H9 (cell line): ENCODE data around the gene WDFY3. TPM values are rescaled to one million over a fixed set of nuclear protein-coding genes. Genes with fewer than 3 reads are reported as not detected.

ENCODE experiments used
- DNase-seq: peaks from one replicate; pipeline ENCODE4 v3.0.0-alpha.2; 2017
- H2AFZ ChIP-seq: one replicate; pipeline ENCODE4 v1.6.1; 2013; ENCODE audit warnings: mild to moderate bottlenecking, low read length, control low read depth, moderate library complexity
- H2AK5ac ChIP-seq: 2 replicates; pipeline ENCODE4 v1.6.1; 2013; ENCODE audit warnings: low read length, control low read depth, mixed read lengths; ENCODE audit not compliant: insufficient read length
- H2BK120ac ChIP-seq: one replicate; pipeline ENCODE4 v1.6.1; 2013; ENCODE audit warnings: low read depth, mild to moderate bottlenecking, low read length, control low read depth, inconsistent platforms; ENCODE audit not compliant: poor library complexity, severe bottlenecking
- H2BK12ac ChIP-seq: 2 replicates; pipeline ENCODE4 v1.6.1; 2013; ENCODE audit warnings: low read length, control low read depth, mixed read lengths, low read depth; ENCODE audit not compliant: insufficient read length
- H2BK15ac ChIP-seq: 2 replicates; pipeline ENCODE4 v1.6.1; 2013; ENCODE audit warnings: low read depth, low read length, control low read depth
- H2BK20ac ChIP-seq: one replicate; pipeline ENCODE4 v1.6.1; 2013; ENCODE audit warnings: low read depth, mild to moderate bottlenecking, low read length, control low read depth, inconsistent platforms; ENCODE audit not compliant: poor library complexity, severe bottlenecking
- H2BK5ac ChIP-seq: 2 replicates; pipeline ENCODE4 v1.6.1; 2013; ENCODE audit warnings: low read length, control low read depth, mixed read lengths; ENCODE audit not compliant: insufficient read length
- H3K14ac ChIP-seq: 2 replicates; pipeline ENCODE4 v1.6.1; 2013; ENCODE audit warnings: low read length, control low read depth; ENCODE audit not compliant: insufficient read depth
- H3K18ac ChIP-seq: 2 replicates; pipeline ENCODE4 v1.6.1; 2013; ENCODE audit warnings: low read depth, mild to moderate bottlenecking, mixed read lengths, low read length, control low read depth; ENCODE audit not compliant: insufficient read length
- H3K23ac ChIP-seq: 2 replicates; pipeline ENCODE4 v1.6.1; 2013; ENCODE audit warnings: low read length, control low read depth, mixed read lengths, low read depth; ENCODE audit not compliant: insufficient read length
- H3K23me2 ChIP-seq: 2 replicates; pipeline ENCODE4 v1.6.1; 2013; ENCODE audit warnings: low read depth, mild to moderate bottlenecking, mixed read lengths, low read length, control low read depth; ENCODE audit not compliant: insufficient read length, poor library complexity, severe bottlenecking
- H3K27ac ChIP-seq: 2 replicates; pipeline ENCODE4 v1.5.1; 2013; ENCODE audit warnings: low read length, control low read depth, mixed read lengths, low read depth; ENCODE audit not compliant: insufficient read length
- H3K27me3 ChIP-seq: 2 replicates; pipeline ENCODE4 v1.6.1; 2013; ENCODE audit warnings: low read length, control low read depth, inconsistent platforms; ENCODE audit not compliant: insufficient read depth
- H3K4ac ChIP-seq: 2 replicates; pipeline ENCODE4 v1.6.1; 2013; ENCODE audit warnings: low read depth, mild to moderate bottlenecking, control low read depth, inconsistent platforms, low read length, moderate library complexity
- H3K4me1 ChIP-seq: 2 replicates; pipeline ENCODE4 v1.6.1; 2013; ENCODE audit warnings: low read length, control low read depth, inconsistent platforms; ENCODE audit not compliant: insufficient read depth
- H3K4me2 ChIP-seq: 2 replicates; pipeline ENCODE4 v1.6.1; 2013; ENCODE audit warnings: low read length, control low read depth, mixed read lengths; ENCODE audit not compliant: insufficient read length, insufficient read depth
- H3K56ac ChIP-seq: 2 replicates; pipeline ENCODE4 v1.6.1; 2013; ENCODE audit warnings: low read depth, mild to moderate bottlenecking, mixed read lengths, low read length, control low read depth; ENCODE audit not compliant: insufficient read length
- H3K79me1 ChIP-seq: 2 replicates; pipeline ENCODE4 v1.6.1; 2013; ENCODE audit warnings: low read depth, mild to moderate bottlenecking, moderate library complexity, low read length, control low read depth, inconsistent platforms; ENCODE audit not compliant: insufficient read depth, poor library complexity, severe bottlenecking
- H3K79me2 ChIP-seq: 2 replicates; pipeline ENCODE4 v1.6.1; 2013; ENCODE audit warnings: low read length, control low read depth, inconsistent platforms; ENCODE audit not compliant: insufficient read depth
- H3K9ac ChIP-seq: 2 replicates; pipeline ENCODE4 v1.6.1; 2013; ENCODE audit warnings: low read length, control low read depth, mixed read lengths; ENCODE audit not compliant: insufficient read length; ENCODE audit errors: extremely low read depth
- H3K9me3 ChIP-seq: one replicate; pipeline ENCODE4 v1.6.1; 2013; ENCODE audit warnings: low read depth, low read length, inconsistent platforms; ENCODE audit not compliant: control insufficient read depth
- H3T11ph ChIP-seq: one replicate; pipeline ENCODE4 v1.6.1; 2013; ENCODE audit warnings: mild to moderate bottlenecking, low read length, control low read depth, inconsistent platforms
- H4K20me1 ChIP-seq: one replicate; pipeline ENCODE4 v1.6.1; 2013; ENCODE audit not compliant: control insufficient read depth, insufficient read length, insufficient read depth
- H4K5ac ChIP-seq: 2 replicates; pipeline ENCODE4 v1.6.1; 2013; ENCODE audit warnings: low read depth, mild to moderate bottlenecking, mixed read lengths, low read length, control low read depth; ENCODE audit not compliant: insufficient read length
- H4K8ac ChIP-seq: replicated peaks from 2 replicates; pipeline ENCODE4 v1.6.1; 2013; ENCODE audit warnings: low read length, control low read depth, mixed read lengths, low read depth; ENCODE audit not compliant: insufficient read length
- H4K91ac ChIP-seq: 2 replicates; pipeline ENCODE4 v1.6.1; 2013; ENCODE audit warnings: low read depth, mild to moderate bottlenecking, moderate library complexity, mixed read lengths, low read length, control low read depth; ENCODE audit not compliant: insufficient read length
- H3K27ac Mint-ChIP-seq, 3 experiments: 2 replicates in 2 of 3; 3 replicates in 1 of 3; pipeline ENCODE4 v1.8.0; 2020 to 2021; ENCODE audit warnings: mixed read lengths in 3 of 3, mild to moderate bottlenecking in 1 of 3, moderate library complexity in 1 of 3
- H3K27me3 Mint-ChIP-seq: 2 replicates; pipeline ENCODE4 v1.8.0; 2021; ENCODE audit warnings: low read depth, mild to moderate bottlenecking, moderate library complexity, mixed read lengths
- H3K36me3 Mint-ChIP-seq, 3 experiments: 2 replicates in 2 of 3; 3 replicates in 1 of 3; pipeline ENCODE4 v1.8.0; 2020 to 2021; ENCODE audit warnings: low read depth in 3 of 3, mixed read lengths in 3 of 3; ENCODE audit not compliant: insufficient read depth in 1 of 3
- H3K4me1 Mint-ChIP-seq, 2 experiments: 2 replicates each; pipeline ENCODE4 v1.8.0; 2020; ENCODE audit warnings: mixed read lengths in 2 of 2
- H3K4me3 Mint-ChIP-seq, 2 experiments: 2 replicates in 1 of 2; 3 replicates in 1 of 2; pipeline ENCODE4 v1.8.0; 2020 to 2021; ENCODE audit warnings: mild to moderate bottlenecking in 2 of 2, mixed read lengths in 2 of 2, moderate library complexity in 1 of 2
- H3K9me3 Mint-ChIP-seq, 2 experiments: 2 replicates in 1 of 2; 3 replicates in 1 of 2; pipeline ENCODE4 v1.8.0; 2020; ENCODE audit warnings: mild to moderate bottlenecking in 2 of 2, mixed read lengths in 2 of 2, moderate library complexity in 1 of 2
- CTCF ChIP-seq: fragments of 200-600 bp; sonication (generic); conservative IDR thresholded peaks from 3 replicates; pipeline ENCODE4 v1.8.0; 2021; ENCODE audit warnings: antibody characterized with exemption, mild to moderate bottlenecking
- WGBS: extraction: QIAGEN DNeasy Blood & Tissue Kit; methylation state at CpG from one replicate; pipeline ENCODE4 v1.1.7; 2013; ENCODE audit warnings: missing lambda C conversion rate, low lambda C conversion rate, mixed read lengths; ENCODE audit not compliant: insufficient read length; ENCODE audit errors: extremely low coverage; 5-methylcytosine and 5-hydroxymethylcytosine counted together
- total RNA-seq: library from RNA; stranded (reverse); gene quantifications from 2 replicates; pipeline ENCODE4 v1.2.1, GENCODE V29; 2021

The WDFY3 gene
- total RNA-seq, 1 experiment from 2014 or later = 54.6 TPM

DNA sequence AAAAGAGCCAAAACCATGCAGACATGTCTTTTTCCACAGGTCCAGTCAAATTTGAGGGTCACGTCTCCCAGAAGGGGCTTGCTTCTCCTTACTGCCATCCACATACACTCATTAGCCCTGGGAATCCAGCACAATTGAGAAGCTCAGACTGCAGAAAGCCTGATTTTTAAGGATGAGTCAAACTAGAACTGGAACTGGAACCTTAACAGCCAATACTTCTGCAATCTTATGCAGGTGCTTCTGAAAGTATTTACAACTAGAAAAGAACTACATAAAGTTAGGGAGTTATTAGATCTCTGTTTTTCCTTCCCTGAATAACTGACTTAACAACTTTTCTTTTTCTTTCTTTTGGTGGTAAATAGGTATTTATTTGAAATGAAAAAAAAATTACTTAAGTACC is 297.3 kb downstream of the WDFY3 start:
- Histone ChIP-seq H2BK12ac (no peak overlapping the region), H3K18ac (no peak overlapping the region), H3K79me1 (no peaks in the 10 kb centered on the region), H4K5ac (no peak overlapping the region), H3K79me2 (no peaks in the 10 kb centered on the region), H2BK5ac (no peak overlapping the region), H3K4me2 (no peak overlapping the region), H3K23me2 (no peaks in the 10 kb centered on the region), H3K27ac (no peak overlapping the region), H2BK15ac (no peak overlapping the region), H3K56ac (no peak overlapping the region), H2BK20ac (no peak overlapping the region), H4K91ac (no peak overlapping the region), H4K8ac (no peak overlapping the region), H2BK120ac (no peak overlapping the region), H3K9me3 (no peaks in the 10 kb centered on the region), H3K4me1 (no peaks in the 10 kb centered on the region; the same call in 1 of the 2 replicates), H2AK5ac (no peak overlapping the region), H3K4ac (no peak overlapping the region), H3K27me3 (no peaks in the 10 kb centered on the region), H4K20me1 (no peaks in the 10 kb centered on the region), H3K14ac (no peak overlapping the region), H3K9ac (no peak overlapping the region), H3T11ph (no peak overlapping the region), H2AFZ (no peak overlapping the region), H3K23ac (no peak overlapping the region)
- WGBS = no CpG with 5 or more reads among the region's 1 CpG
- TF ChIP-seq CTCF = no peak
- Mint-ChIP-seq H3K9me3 (peaks cover 7 to 13% of the 10 kb centered on the region in 2 experiments; a peak in 4 of 5 replicates), H3K4me1 (no peaks in the 10 kb centered on the region), H3K27me3 (no peaks in the 10 kb centered on the region; the same call in 1 of the 2 replicates), H3K27ac (no peak overlapping the region), H3K36me3 (peaks cover 30 to 50% (median 45%) of the 10 kb centered on the region in 3 experiments), H3K4me3 (no peak overlapping the region)
- no peak for DNase-seq
